ENCODE results near the gene P2RY2.

P2RY2 gene

DNA sequence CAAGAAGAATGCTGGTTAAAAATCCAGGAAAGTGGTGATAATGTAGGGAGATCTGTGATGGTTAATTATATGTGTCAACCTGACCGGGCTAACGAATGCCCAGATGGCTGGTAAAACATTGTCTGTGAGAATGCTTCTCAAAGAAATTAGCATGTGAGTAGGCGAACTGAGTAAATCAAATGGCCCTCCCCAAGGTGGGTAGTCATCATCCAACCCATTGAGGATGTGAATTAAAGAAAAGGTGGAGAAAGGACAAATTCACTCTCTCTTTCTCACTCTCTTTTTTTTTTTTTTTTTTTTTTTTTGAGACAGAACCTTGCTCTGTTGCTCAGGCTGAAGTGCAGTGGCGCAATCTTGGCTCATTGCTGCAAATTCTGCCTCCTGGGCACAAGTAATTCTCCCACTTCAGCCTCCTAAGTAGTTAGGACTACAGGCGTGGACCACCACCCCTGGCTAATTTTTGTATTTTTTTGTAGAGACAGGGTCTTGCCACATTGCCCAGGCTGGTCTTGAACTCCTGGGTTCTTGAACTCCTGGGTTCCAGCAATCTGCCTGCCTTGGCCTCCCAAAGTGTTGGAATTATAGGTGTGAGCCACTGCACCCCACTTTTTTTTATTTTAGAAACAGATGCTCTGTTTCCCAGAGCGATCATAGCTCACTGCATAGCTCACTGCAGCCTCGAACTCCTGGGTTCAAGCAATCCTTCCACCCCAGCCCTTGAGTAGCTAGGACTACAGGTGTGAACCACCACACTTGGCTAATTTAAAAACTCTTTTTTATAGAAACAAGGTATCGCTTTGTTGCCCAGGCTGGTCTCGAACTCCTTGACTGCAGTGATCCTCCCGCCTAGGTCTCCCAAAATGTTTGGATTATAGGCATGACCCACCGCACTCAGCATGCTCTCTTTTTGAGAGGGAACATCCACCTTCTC lies 32.0 kb downstream of the P2RY2 start:
- in situ Hi-C loops (cut with MboI; ENCODE audit: low sequenced_read_pairs, unreplicated experiment), result no loop called here
- TF ChIP-seq, protein P1, sequence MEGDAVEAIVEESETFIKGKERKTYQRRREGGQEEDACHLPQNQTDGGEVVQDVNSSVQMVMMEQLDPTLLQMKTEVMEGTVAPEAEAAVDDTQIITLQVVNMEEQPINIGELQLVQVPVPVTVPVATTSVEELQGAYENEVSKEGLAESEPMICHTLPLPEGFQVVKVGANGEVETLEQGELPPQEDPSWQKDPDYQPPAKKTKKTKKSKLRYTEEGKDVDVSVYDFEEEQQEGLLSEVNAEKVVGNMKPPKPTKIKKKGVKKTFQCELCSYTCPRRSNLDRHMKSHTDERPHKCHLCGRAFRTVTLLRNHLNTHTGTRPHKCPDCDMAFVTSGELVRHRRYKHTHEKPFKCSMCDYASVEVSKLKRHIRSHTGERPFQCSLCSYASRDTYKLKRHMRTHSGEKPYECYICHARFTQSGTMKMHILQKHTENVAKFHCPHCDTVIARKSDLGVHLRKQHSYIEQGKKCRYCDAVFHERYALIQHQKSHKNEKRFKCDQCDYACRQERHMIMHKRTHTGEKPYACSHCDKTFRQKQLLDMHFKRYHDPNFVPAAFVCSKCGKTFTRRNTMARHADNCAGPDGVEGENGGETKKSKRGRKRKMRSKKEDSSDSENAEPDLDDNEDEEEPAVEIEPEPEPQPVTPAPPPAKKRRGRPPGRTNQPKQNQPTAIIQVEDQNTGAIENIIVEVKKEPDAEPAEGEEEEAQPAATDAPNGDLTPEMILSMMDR (IDR thresholded peaks at IDR 0.05; ENCODE audit: borderline replicate concordance, control extremely low read depth, extremely low read depth, insufficient read depth, missing control alignments), result no peak
- no peak for DNase-seq (ENCODE audit: low spot score)

DNA sequence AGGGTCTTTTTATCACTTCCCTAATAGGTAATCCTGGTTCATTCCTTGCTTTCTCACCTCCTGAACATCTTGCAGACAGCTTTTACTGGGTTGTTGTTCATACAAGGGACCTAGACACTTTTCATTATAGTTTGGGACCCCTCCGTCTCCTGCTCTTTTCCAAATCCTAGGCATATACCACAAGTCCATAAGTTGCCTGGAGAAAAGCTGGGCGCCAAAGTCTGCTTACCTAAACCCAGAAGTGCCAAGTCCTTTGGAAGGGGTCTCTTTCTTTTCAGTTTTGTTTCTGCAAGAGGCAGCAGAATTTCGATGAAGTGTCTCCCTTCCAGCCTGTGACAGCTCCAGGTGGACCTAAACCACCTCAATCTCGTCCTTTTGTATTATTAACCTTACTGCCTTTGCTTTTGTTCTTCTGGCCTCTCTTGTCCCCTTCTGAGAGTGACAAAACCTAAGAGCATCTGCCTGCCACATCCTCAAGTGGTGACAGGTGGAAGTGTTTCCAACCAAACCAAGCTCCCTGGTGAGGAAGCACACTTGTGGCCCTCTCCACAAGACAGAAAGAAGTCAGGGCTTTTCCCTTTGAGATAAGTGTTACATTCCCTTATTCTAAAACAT lies 34.6 kb downstream of the P2RY2 start:
- in situ Hi-C loops (cut with MboI; ENCODE audit: low sequenced_read_pairs, unreplicated experiment), result no loop called here
- TF ChIP-seq, protein P1 (IDR thresholded peaks at IDR 0.05; ENCODE audit: borderline replicate concordance, control extremely low read depth, extremely low read depth, insufficient read depth, missing control alignments), result no peak
- no peak for DNase-seq (ENCODE audit: low spot score)

DNA sequence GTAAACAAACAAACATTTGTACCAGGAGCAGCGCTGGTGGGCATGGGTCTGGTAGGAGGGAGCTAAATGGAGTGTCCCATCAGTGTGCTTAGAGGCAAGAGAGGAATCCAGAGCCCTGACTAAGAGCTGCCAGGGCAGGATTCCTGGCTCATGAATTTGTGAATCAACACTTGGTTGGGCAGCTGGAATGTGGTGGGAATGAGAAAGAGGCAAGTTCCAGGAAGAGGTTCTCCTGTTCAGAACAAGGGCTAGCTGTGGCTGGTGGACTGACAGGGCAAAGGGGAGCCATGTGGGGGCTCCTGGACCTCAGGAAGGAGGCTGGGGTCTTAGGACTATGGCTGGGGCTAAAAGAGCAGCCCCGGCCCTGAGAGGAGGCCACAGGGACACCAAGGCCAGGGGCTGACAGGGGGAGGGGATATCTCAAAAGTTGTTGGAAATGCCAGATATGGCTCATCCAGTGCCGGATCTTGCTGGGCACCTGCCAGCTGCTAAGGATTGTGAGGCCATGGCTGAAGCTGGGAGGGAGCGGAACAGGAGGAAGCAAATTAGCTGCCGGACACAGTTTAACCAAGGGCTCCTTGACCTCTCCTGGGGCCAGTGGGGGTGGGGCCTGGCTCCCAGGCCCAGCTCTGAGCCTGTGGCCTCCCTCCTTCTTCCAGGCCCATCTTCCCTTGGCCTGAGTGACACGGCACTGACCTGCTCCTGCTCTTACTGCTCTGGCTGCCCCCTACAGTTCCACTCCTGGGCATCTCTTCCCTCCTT lies 39.4 kb downstream of the P2RY2 start:
- in situ Hi-C loops (cut with MboI; ENCODE audit: low sequenced_read_pairs, unreplicated experiment), result no loop called here
- no peak for DNase-seq (ENCODE audit: low spot score)
- TF ChIP-seq, protein P1 (IDR thresholded peaks at IDR 0.05; ENCODE audit: borderline replicate concordance, control extremely low read depth, extremely low read depth, insufficient read depth, missing control alignments), result no peak

DNA sequence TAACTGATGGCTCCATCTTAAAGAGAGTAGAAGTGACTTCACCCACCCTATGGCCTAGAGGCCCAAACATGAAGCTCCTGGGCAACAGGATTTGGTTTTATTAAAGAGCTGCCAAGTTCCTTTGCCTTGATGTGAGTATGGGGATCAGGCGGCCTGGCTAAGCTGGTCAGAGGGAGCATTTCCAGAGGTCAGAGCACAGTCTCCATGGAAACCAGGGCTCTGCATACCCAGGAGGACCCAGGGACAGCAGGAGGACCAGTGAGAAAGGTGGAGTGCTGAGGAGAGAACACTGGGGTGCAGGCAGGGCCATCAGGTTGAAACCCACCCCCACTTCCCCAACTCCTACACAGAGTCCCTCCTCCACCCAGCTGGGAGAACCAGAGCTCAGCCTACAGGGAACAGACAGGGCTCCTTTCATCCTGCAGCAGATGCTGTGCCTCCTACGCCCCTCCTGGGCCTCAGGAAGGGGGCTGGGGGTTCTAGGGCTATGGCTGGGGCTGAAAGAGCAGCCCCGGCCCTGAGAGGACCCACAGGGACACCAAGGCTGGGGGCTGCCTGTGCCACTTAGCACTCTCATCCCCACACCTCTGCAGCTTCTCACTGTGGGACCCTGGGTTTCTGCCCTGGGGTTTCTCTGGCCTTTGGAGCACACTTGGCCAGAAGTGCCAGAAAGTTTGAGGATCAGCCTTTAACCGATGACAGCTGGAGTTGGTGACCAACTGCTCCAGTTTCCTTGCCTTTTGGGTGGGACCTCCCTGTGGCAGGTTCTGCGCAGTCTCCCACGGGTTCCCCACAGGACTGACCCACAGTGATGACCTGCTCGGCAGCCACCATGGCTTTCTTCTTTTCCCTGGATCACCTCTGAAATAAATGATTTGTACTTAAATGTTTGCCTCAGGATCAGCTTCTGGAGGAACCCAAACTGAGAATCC lies 40.3 kb downstream of the P2RY2 start:
- no peak for DNase-seq (ENCODE audit: low spot score)
- TF ChIP-seq, protein P1 (IDR thresholded peaks at IDR 0.05; ENCODE audit: borderline replicate concordance, control extremely low read depth, extremely low read depth, insufficient read depth, missing control alignments), result no peak
- in situ Hi-C loops (cut with MboI; ENCODE audit: low sequenced_read_pairs, unreplicated experiment), result no loop called here

DNA sequence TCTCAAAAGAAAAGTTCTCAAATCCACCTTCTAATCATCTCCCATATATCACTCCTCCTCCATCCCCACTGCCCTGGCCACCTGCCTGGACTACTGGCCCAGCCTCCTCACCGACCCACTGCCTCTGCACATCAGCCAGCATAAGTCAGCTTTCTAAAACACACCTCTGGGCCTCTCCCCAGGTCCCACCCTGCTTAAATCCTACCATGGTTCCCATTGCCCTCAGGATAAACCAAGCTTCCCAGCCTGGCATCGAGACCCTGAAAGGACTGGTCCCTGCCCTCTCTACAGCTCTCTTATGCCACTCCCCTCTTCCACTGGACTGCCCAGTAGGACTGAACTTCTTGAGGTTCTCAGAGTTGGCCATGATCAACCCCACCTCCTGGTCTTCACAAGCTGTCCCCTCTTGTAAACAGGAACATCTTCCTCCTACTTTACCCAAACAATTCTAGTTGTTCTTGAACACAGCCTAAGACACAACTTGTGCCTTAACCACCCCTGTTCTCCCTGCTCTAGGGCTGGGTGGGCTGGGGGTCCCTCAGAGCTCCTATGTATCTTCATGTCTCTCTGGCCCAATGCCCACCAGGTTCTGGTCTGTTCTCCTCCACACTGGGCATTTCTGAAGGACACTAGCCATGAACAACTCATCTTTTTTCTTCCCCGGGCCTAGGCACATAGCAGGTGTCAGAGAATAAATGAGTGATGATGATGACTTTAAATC lies 41.5 kb downstream of the P2RY2 start:
- in situ Hi-C loops (cut with MboI; ENCODE audit: low sequenced_read_pairs, unreplicated experiment), result no loop called here
- TF ChIP-seq, protein P1 (IDR thresholded peaks at IDR 0.05; ENCODE audit: borderline replicate concordance, control extremely low read depth, extremely low read depth, insufficient read depth, missing control alignments), result no peak
- no peak for DNase-seq (ENCODE audit: low spot score)

Measured in GM13976 (cell line).